ENCODE data around the gene MAP4.
"Not testable (repeated sequence)": the region's sequence is repeated elsewhere in the genome, so short reads cannot be mapped to it uniquely, and the experiment has no call there.

MAP4 gene

GRCh38 chr3:48007361-48007760, 8.9 kb downstream of the MAP4 start:
- CTCF ChIA-PET, result interaction anchor here (0.6 kb wide), 1 partner anchor 18 kb away, joined by 7 read pairs; no protein-coding TSS in a partner anchor
- POLR2A ChIA-PET; H3K4me1 ChIP-seq (ENCODE audit: control insufficient read depth, insufficient read depth, low read length); H3K27ac ChIP-seq (ENCODE audit: extremely low read depth, low read depth, low read length); H3K4me3 ChIP-seq (ENCODE audit: low read depth, low read length); H3K9me3 ChIP-seq (ENCODE audit: control insufficient read depth, insufficient read depth, low read depth, low read length); H3K36me3 ChIP-seq (ENCODE audit: control insufficient read depth in 2 of 2, insufficient read depth in 1 of 2, low read length in 2 of 2): not testable (repeated sequence)
- TF ChIP-seq SCRT2 (tag by site-specific recombination; IDR thresholded peaks at IDR 0.05), result 0 out of 2 replicates have a peak, but pooled peaks have one; percentile 42

- TF ChIP-seq ZNF157 (tag by site-specific recombination; IDR thresholded peaks at IDR 0.05), result peak; percentile 91
- H3K4me3 ChIP-seq (ENCODE audit: low read depth, low read length); H3K36me3 ChIP-seq (ENCODE audit: control insufficient read depth in 2 of 2, insufficient read depth in 1 of 2, low read length in 2 of 2); H3K4me1 ChIP-seq (ENCODE audit: control insufficient read depth, insufficient read depth, low read length); POLR2A ChIA-PET; H3K27ac ChIP-seq (ENCODE audit: extremely low read depth, low read depth, low read length); H3K9me3 ChIP-seq (ENCODE audit: control insufficient read depth, insufficient read depth, low read depth, low read length): not testable (repeated sequence)
- CTCF ChIA-PET, result interaction anchor here (0.6 kb wide), 1 partner anchor 18 kb away, joined by 7 read pairs; no protein-coding TSS in a partner anchor
Observed at GRCh38 chr3:48006794-48007193, 9.4 kb downstream of the MAP4 start.

- Histone ChIP-seq H3K36me3 (ENCODE audit: control insufficient read depth in 2 of 2, insufficient read depth in 1 of 2, low read length in 2 of 2) (no peaks in the 10 kb centered on the region; a peak in 1 of 3 replicates), H3K9me3 (ENCODE audit: control insufficient read depth, insufficient read depth, low read depth, low read length) (no peaks in the 10 kb centered on the region), H3K4me1 (ENCODE audit: control insufficient read depth, insufficient read depth, low read length) (no peaks in the 10 kb centered on the region), H3K27ac (ENCODE audit: extremely low read depth, low read depth, low read length) (no peak overlapping the region), H3K4me3 (ENCODE audit: low read depth, low read length) (no peak overlapping the region)
- TF ChIP-seq EGR2 (tag by site-specific recombination; IDR thresholded peaks at IDR 0.05; ENCODE audit: low read depth) (no peak), ZNF174 (tag by site-specific recombination; IDR thresholded peaks at IDR 0.05) (no peak), SP2 (tag by site-specific recombination; IDR thresholded peaks at IDR 0.05) (no peak), ZNF596 (tag by site-specific recombination; IDR thresholded peaks at IDR 0.05) (no peak), HOXD13 (CRISPR knock-in tag; IDR thresholded peaks at IDR 0.05; ENCODE audit: borderline replicate concordance) (no peak), AEBP2 (tag by site-specific recombination; IDR thresholded peaks at IDR 0.05; ENCODE audit: borderline replicate concordance) (no peak), ZNF157 (tag by site-specific recombination; IDR thresholded peaks at IDR 0.05) (no peak), ZNF76 (tag by site-specific recombination; IDR thresholded peaks at IDR 0.05; ENCODE audit: borderline replicate concordance, low read depth) (no peak), ZNF416 (tag by site-specific recombination; IDR thresholded peaks at IDR 0.05) (no peak), ZNF2 (tag by site-specific recombination; IDR thresholded peaks at IDR 0.05) (no peak), FEZF1 (tag by site-specific recombination; IDR thresholded peaks at IDR 0.05) (no peak)
- ChIA-PET CTCF (interaction anchor here (1.0 kb wide), 1 partner anchor 681 kb away, joined by 3 read pairs; the partner anchor contains the start of gene NCKIPSD), POLR2A (no interaction called here)
Observed at GRCh38 chr3:48004694-48005093, 11.5 kb downstream of the MAP4 start.

- no peak overlapping the region for H3K27ac ChIP-seq (ENCODE audit: extremely low read depth, low read depth, low read length)
- no peak overlapping the region for H3K4me3 ChIP-seq (ENCODE audit: low read depth, low read length)
- H3K36me3 ChIP-seq (ENCODE audit: control insufficient read depth in 2 of 2, insufficient read depth in 1 of 2, low read length in 2 of 2), result peaks cover 0 to 3% of the 10 kb centered on the region in 2 experiments; a peak in 2 of 3 replicates
- ChIA-PET CTCF (interaction anchor here (0.5 to 0.9 kb wide), 3 partner anchors 13 to 191 kb away, joined by 3 read pairs; no protein-coding TSS in a partner anchor), POLR2A (interaction anchor here (0.5 to 0.7 kb wide), 2 partner anchors 11 to 662 kb away, joined by 3 read pairs; no protein-coding TSS in a partner anchor)
- H3K9me3 ChIP-seq (ENCODE audit: control insufficient read depth, insufficient read depth, low read depth, low read length), result no peaks in the 10 kb centered on the region
- no peaks in the 10 kb centered on the region for H3K4me1 ChIP-seq (ENCODE audit: control insufficient read depth, insufficient read depth, low read length)
- no peak for TF ChIP-seq ZSCAN23 (tag by site-specific recombination; IDR thresholded peaks at IDR 0.05)
- peak; percentile 85 for TF ChIP-seq ZNF555 (tag by site-specific recombination; conservative IDR thresholded peaks at IDR 0.05)
- TF ChIP-seq ZBTB26 (tag by site-specific recombination; optimal IDR thresholded peaks at IDR 0.05), result no peak
- peak; percentile 84 for TF ChIP-seq ZNF518A (tag by site-specific recombination; conservative IDR thresholded peaks at IDR 0.05; ENCODE audit: low read depth)
- TF ChIP-seq ZNF654 (tag by site-specific recombination; IDR thresholded peaks at IDR 0.05; ENCODE audit: low read depth), result peak; percentile 37
- TF ChIP-seq ZBTB8A (tag by site-specific recombination; IDR thresholded peaks at IDR 0.05), result peak; percentile 66
- no peak for TF ChIP-seq ZNF10 (tag by site-specific recombination; IDR thresholded peaks at IDR 0.05)
- TF ChIP-seq ZNF830 (tag by site-specific recombination; IDR thresholded peaks at IDR 0.05; ENCODE audit: low read depth), result no peak
- no peak for TF ChIP-seq GFI1B (tag by site-specific recombination; IDR thresholded peaks at IDR 0.05)
- TF ChIP-seq EGR2 (tag by site-specific recombination; IDR thresholded peaks at IDR 0.05; ENCODE audit: low read depth), result no peak
Observed at GRCh38 chr3:48002787-48003186, 13.4 kb downstream of the MAP4 start.

All from HEK293 (cell line).